HG02678 (cell line): ENCODE measurements around the gene DTD2.
"Not testable (repeated sequence)": the region's sequence is repeated elsewhere in the genome, so short reads cannot be mapped to it uniquely, and the experiment has no call there.

Source experiments
- ATAC-seq: cut with Tn5 transposase; IDR thresholded peaks from one replicate; pipeline ENCODE4 v1.9.1; 2021; ENCODE audit warnings: mild to moderate bottlenecking, moderate library complexity; ENCODE audit not compliant: unreplicated experiment

DTD2 gene

GRCh38 chr14:31456841-31457664, at the start of gene DTD2:
Gene DTD2 (minus strand): TSS chr14:31457506. CDS start chr14:31457393, 113 bp downstream.
- ATAC-seq = peak; percentile 99

GRCh38 chr14:31505411-31505810, 48.1 kb upstream of the DTD2 start:
- no peak for ATAC-seq

GRCh38 chr14:31501870-31502269, 44.6 kb upstream of the DTD2 start:
- no peak for ATAC-seq

- no peak for ATAC-seq
These were observed 35.6 kb upstream of the DTD2 start for GRCh38 chr14:31492759-31493498.

- ATAC-seq = peak; percentile 72
These were observed 32.4 kb upstream of the DTD2 start for GRCh38 chr14:31489691-31490090.

- ATAC-seq = no peak
These were observed 30.6 kb upstream of the DTD2 start, which contains the start of gene GPR33 for GRCh38 chr14:31487886-31488285. Gene GPR33 (minus strand): TSS chr14:31488039. CDS start chr14:31483965, 4,074 bp downstream.

GRCh38 chr14:31486764-31487163, 29.5 kb upstream of the DTD2 start:
- ATAC-seq = no peak

GRCh38 chr14:31484754-31485153, 27.4 kb upstream of the DTD2 start:
- no peak for ATAC-seq

GRCh38 chr14:31480156-31480555, 22.9 kb upstream of the DTD2 start:
- no peak for ATAC-seq

GRCh38 chr14:31479027-31479426, 21.7 kb upstream of the DTD2 start:
- no peak for ATAC-seq

- ATAC-seq = no peak
These were observed 19.9 kb upstream of the DTD2 start for GRCh38 chr14:31477248-31477647.

GRCh38 chr14:31476131-31476866, 19.0 kb upstream of the DTD2 start:
- ATAC-seq = no peak

- ATAC-seq = no peak
These were observed 9.2 kb upstream of the DTD2 start for GRCh38 chr14:31466554-31466953.

- ATAC-seq = no peak
These were observed 7.8 kb upstream of the DTD2 start for GRCh38 chr14:31465111-31465510.

- not testable (repeated sequence) for ATAC-seq
These were observed 5.1 kb upstream of the DTD2 start for GRCh38 chr14:31462450-31462849.

- ATAC-seq = no peak
These were observed 4.2 kb upstream of the DTD2 start for GRCh38 chr14:31461545-31461944.

- no peak for ATAC-seq
These were observed 656 bp upstream of the DTD2 start for GRCh38 chr14:31457665-31458659.

- ATAC-seq = peak; percentile 48
These were observed 7.2 kb downstream of the DTD2 start for GRCh38 chr14:31449971-31450610.

GRCh38 chr14:31449136-31449535, 8.2 kb downstream of the DTD2 start:
- no peak for ATAC-seq

- ATAC-seq = no peak
These were observed 11.6 kb downstream of the DTD2 start for GRCh38 chr14:31445703-31446102.
